GM21825 (cell line): ENCODE results near the gene CEMIP.

Experiments
- ATAC-seq: cut with Tn5 transposase; IDR thresholded peaks from one replicate; pipeline ENCODE4 v1.9.1; 2021; ENCODE audit warnings: mild to moderate bottlenecking, moderate library complexity; ENCODE audit not compliant: unreplicated experiment

CEMIP gene, protein sequence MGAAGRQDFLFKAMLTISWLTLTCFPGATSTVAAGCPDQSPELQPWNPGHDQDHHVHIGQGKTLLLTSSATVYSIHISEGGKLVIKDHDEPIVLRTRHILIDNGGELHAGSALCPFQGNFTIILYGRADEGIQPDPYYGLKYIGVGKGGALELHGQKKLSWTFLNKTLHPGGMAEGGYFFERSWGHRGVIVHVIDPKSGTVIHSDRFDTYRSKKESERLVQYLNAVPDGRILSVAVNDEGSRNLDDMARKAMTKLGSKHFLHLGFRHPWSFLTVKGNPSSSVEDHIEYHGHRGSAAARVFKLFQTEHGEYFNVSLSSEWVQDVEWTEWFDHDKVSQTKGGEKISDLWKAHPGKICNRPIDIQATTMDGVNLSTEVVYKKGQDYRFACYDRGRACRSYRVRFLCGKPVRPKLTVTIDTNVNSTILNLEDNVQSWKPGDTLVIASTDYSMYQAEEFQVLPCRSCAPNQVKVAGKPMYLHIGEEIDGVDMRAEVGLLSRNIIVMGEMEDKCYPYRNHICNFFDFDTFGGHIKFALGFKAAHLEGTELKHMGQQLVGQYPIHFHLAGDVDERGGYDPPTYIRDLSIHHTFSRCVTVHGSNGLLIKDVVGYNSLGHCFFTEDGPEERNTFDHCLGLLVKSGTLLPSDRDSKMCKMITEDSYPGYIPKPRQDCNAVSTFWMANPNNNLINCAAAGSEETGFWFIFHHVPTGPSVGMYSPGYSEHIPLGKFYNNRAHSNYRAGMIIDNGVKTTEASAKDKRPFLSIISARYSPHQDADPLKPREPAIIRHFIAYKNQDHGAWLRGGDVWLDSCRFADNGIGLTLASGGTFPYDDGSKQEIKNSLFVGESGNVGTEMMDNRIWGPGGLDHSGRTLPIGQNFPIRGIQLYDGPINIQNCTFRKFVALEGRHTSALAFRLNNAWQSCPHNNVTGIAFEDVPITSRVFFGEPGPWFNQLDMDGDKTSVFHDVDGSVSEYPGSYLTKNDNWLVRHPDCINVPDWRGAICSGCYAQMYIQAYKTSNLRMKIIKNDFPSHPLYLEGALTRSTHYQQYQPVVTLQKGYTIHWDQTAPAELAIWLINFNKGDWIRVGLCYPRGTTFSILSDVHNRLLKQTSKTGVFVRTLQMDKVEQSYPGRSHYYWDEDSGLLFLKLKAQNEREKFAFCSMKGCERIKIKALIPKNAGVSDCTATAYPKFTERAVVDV (N-terminal part only)

GRCh38 chr15:80778964-80779657, at the start of gene CEMIP:
TSS of gene CEMIP (plus strand) at chr15:80779370. CDS start at chr15:80873880, 94,510 bp downstream.
- no peak for ATAC-seq

- ATAC-seq: no peak
These were observed 48.8 kb upstream of the CEMIP start for GRCh38 chr15:80730387-80730786.

DNA sequence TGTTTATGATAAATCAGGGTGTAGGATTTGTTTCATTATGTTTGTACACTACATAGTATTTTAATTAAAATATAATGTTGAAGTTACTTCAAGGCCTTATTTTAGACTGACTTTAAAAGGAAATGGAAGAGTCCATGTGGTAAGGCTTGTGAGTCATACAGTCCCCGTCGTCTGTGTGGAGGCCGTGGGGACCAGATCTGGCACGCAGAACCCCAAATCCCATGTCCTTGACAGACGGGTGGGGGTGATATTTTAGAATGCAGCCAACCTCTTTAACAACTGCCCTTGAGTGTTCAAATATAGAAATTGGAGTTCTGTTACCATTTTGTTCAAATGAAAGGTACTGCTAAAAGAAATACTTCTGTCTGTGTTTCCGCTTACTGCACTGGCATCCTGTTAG, 48.2 kb upstream of the CEMIP start:
- ATAC-seq: no peak

DNA sequence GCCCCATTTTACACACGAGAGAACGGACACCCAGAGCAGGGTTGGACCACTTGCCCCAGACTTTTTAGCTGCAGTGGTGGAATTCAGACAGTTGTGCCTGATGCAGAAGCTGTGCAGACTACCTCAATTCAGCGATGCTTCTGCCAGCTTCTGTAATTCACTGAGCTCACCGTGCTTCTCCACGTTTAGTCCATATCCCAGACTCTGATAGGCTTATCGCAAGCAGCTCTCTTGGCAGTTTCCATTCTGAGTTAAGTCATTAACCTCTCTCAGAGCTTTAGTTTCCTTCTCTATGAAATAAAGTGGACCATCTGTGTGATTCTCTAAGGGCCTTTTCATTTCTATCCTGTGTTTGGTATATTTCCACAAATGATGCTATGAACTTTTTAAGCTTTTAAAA, 47.0 kb upstream of the CEMIP start:
- no peak for ATAC-seq

DNA sequence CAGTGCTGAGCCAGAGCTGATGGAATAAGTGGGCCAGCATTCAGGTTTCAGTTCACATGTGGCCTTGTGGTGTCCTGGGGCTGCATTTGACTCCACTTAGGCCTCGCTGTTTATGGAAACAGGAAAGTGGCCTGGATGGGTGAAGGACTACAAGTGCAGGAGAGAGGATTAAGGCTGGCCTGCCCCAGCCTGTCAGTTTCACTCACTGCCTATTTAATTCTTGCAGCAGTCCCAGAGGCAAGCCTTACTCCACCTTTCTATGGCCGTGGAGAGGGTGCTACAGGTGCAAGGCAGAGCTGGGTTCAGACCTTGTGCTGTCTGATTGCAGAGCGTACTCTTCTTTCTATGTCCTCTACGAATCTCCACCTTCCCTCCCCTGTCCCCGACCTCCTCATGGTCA, 46.4 kb upstream of the CEMIP start:
- ATAC-seq: no peak

GRCh38 chr15:80733460-80733859, 45.7 kb upstream of the CEMIP start:
- no peak for ATAC-seq

DNA sequence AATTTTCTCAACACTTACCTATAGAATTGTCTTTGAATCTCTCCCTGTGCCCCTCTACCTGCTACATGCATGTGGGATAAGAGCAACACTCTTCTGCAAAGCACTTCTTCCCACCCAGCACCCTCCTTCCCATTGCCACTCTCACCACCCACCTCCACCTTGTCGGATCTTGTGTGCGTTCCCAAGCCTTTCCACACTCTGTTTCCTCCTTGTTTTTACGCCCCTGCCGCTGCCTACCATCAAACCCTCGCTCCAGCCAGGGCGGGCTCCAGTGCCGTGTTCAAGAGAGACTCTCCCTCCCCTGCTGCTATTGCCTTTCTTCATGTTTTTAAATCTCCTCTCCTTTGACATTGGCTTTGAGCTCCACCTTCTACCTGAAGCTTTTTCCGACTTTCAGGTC, 43.8 kb upstream of the CEMIP start:
- no peak for ATAC-seq

DNA sequence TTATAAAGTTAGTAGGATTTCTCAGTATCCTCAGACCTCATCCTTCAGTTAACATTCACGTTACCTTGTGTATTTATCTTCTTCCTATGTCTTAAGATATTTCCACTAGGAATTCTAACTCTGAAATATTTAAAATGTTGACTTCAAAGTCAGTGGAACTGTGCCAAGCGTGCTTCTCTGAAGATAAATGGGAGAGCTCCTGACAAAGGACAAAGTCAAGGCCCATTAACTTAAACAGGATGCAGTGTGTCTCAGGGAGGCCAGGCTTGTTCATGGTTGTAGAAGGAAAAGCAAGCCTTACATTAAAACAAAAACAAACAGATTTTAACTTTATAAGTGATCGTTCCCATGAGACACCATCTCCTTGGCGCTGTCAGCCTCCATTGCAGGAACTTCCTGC, 42.6 kb upstream of the CEMIP start:
- no peak for ATAC-seq

GRCh38 chr15:80739919-80740318, 39.3 kb upstream of the CEMIP start:
- no peak for ATAC-seq

GRCh38 chr15:80742081-80742480, 37.1 kb upstream of the CEMIP start:
- ATAC-seq: no peak

DNA sequence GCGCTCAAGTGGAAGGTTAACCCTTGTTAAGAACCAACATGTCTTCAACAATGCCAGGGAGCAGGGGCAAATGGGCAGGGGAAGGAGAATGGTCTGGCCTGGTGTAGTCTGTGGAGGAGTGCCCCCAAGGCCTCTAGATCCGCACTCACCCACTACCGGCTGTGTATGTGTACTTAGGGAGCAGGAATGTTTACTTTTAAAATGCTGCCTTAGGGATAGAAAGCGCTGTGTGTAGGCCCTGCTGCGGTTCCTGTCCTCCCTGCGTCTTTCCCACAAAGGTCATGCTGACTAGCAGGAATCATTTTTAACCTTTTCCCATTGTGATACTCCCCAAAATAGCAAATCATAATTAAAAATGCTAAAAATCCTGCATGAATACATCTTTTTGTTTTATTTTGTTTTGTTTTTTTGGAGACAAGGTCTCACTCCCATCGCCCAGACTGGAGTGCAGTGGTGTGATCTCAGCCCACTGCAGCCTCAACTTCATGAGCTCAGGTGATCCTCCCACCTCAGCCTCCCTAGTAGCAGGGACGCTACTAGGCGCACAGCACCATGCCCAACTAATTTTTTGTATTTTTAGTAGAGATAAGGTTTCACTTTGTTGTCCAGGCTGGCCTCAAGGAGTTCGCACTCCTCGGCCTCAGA, 35.9 kb upstream of the CEMIP start:
- ATAC-seq: no peak

GRCh38 chr15:80744415-80744814, 34.8 kb upstream of the CEMIP start:
- ATAC-seq: no peak

DNA sequence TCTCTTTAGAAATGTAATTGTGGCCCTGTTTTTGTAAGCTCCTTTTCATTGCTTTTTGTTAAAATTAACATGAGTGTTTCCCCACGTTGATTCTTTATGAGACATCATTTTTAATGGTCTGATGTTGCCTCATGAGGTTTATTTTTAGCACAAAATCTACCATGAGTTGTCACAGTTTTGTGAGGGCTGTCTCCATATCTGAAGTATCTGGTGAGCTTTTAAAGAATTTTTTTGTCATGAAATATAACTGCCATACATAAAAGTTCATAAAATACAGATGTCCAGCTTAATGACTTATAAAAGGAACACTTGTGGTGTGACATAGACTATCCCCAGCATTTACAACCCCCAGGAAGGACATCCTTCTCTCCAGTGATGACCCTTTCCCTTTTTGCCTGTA, 34.3 kb upstream of the CEMIP start:
- no peak for ATAC-seq

DNA sequence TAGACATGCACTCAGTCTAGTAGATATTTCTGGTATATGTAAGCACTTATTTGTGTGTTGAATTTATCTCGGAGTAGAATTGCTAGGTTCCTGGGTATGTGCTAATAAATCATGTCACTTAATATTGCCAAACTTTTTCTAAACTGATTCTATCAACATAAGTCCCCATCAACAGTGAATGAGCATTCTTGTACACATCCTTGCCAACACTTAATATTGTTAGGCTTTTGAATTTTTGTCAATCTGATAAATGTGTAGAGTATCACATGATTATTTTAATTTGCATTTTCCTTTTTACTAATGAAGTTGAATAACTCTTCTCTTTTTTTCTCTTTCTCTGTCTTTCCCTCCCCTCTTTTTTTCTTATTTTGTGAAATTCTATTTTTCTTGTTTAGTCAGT, 33.3 kb upstream of the CEMIP start:
- no peak for ATAC-seq

GRCh38 chr15:80747317-80748053, 31.7 kb upstream of the CEMIP start:
- no peak for ATAC-seq

DNA sequence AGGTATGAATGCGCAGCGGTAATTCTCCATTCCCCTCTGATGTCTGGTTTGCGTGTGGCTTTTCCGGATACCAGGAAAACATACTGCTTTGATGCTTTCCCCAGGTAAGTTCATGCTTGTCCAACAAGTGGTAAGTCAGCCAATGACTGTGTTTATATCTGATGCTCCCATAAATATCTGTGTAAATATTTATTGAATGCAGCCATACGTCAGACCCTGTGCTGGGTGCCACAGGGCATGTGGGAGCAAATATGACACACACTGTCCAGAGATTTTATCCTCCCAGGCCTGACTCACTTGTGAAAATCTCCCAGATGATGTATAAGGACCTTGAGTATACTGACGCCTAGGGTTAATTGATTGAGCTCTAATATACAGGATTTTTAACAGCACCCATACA, 29.6 kb upstream of the CEMIP start:
- ATAC-seq: no peak

DNA sequence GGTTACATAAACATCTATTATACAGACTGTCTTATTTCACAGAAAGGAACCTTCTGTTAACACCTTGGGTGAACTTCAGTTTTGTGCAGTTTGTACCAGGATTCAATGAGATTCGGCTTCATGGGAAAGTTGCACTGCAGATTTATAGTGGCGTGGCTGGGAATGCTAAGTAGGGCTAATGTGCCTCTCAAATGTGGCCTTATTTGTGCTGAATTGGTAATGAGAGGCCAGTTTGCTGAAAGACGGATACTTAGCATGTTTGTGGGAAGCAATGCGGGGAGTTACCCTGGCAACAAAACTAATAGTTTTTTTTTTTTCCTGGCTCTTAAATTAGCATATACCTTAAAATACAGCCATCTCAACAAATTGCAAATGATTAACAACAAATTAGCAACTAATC, 28.6 kb upstream of the CEMIP start:
- ATAC-seq: no peak

DNA sequence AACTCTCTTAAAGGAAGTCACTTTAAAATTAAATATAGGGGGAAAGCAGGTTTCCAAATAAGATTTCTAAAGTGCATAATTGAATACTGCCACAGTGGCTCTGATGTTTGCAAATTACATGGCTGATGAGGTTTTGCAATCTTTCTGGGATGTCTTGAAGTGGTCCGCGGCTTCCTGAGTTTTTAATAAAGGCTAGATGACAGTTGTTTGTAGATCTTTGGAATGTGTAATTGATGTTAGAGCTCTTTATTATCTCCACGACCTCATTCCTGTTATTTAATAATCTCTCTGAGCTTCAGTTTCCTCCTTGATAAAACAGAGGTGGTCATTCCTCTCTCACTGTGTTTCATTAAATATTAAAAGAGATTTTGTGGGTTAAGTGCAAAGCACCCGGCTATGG, 27.0 kb upstream of the CEMIP start:
- no peak for ATAC-seq

GRCh38 chr15:80753161-80753560, 26.0 kb upstream of the CEMIP start:
- no peak for ATAC-seq

- no peak for ATAC-seq
These were observed 25.2 kb upstream of the CEMIP start for GRCh38 chr15:80754014-80754413.
